Activated CD4-positive, alpha-beta T cell treated with anti-CD3 and anti-CD28 coated beads, Interleukin-2, amount 10 ng/mL, durations not matched to agents 24 days and 14 days (primary cell): ENCODE data around the gene C6orf163. TPM values are rescaled to one million over a fixed set of nuclear protein-coding genes. Genes with fewer than 3 reads are reported as not detected.
"Not testable (repeated sequence)": the region's sequence is repeated elsewhere in the genome, so short reads cannot be mapped to it uniquely, and the experiment has no call there.

ENCODE experiments used
- DNase-seq: peaks from one replicate; pipeline ENCODE4 v3.0.0; 2022
- H3K27ac Mint-ChIP-seq: one replicate; pipeline ENCODE4 v1.8.0; 2022; ENCODE audit warnings: mild to moderate bottlenecking, mixed read lengths
- H3K27me3 Mint-ChIP-seq: one replicate; pipeline ENCODE4 v1.8.0; 2022; ENCODE audit warnings: mixed read lengths
- H3K36me3 Mint-ChIP-seq: one replicate; pipeline ENCODE4 v1.8.0; 2022; ENCODE audit warnings: low read depth, mild to moderate bottlenecking, mixed read lengths
- H3K4me1 Mint-ChIP-seq: one replicate; pipeline ENCODE4 v1.8.0; 2021; ENCODE audit warnings: mixed read lengths
- H3K4me3 Mint-ChIP-seq: one replicate; pipeline ENCODE4 v1.8.0; 2022; ENCODE audit warnings: mild to moderate bottlenecking, moderate library complexity, mixed read lengths
- H3K9me3 Mint-ChIP-seq: one replicate; pipeline ENCODE4 v1.8.0; 2021; ENCODE audit warnings: mixed read lengths
- intact Hi-C: fragments of 100-400 bp; cut with micrococcal nuclease; formaldehyde crosslinking; loops from one replicate; pipeline ENCODE4 v1.15.1; 2023
- total RNA-seq: library from RNA; stranded (reverse); gene quantifications from 2 replicates; pipeline ENCODE4 v1.2.3, GENCODE V29; 2022

Gene C6orf163
- total RNA-seq: 1.3 and 1.9 TPM in 2 replicates

DNA sequence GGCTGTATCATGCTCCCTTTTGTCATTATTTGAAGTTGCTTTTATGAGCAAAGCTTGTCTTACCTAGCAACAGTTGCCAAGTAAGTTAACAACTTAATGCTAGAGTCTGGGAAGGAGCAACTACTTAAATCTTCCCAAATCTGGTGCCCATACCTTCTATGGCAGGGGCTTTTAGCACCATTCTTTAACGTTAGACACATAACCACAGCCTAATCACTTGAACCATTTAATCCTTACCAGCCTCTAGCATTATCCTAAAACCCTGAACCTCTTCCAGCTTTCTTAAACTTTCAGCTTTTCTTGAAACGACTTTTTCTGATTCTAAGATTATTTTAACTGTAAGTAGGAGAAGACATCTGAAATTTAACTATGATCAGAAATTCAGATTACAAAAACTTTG, at the start of gene C6orf163:
TSS of gene C6orf163 (plus strand) at position 83 of the 400 bp plus-strand sequence. CDS start at position 370, 287 bp downstream.
- no peaks in the 10 kb centered on the region for H3K4me1 Mint-ChIP-seq
- intact Hi-C loops: no loop called here
- no peak within 1 kb of the TSS for H3K4me3 Mint-ChIP-seq
- no peak for DNase-seq
- H3K9me3 Mint-ChIP-seq: no peaks in the 10 kb centered on the region
- H3K36me3 Mint-ChIP-seq: no peaks in the 10 kb centered on the region
- no peak within 1 kb of the TSS for H3K27ac Mint-ChIP-seq
- no peaks in the 10 kb centered on the region for H3K27me3 Mint-ChIP-seq

GRCh38 chr6:87297119-87297518, 47.5 kb upstream of the C6orf163 start:
- intact Hi-C loops: no loop called here
- H3K9me3 Mint-ChIP-seq: peaks cover 1% of the 10 kb centered on the region
- DNase-seq: no peak
- H3K27ac Mint-ChIP-seq: no peak overlapping the region
- no peaks in the 10 kb centered on the region for H3K36me3 Mint-ChIP-seq
- no peaks in the 10 kb centered on the region for H3K4me1 Mint-ChIP-seq
- no peak overlapping the region for H3K4me3 Mint-ChIP-seq
- H3K27me3 Mint-ChIP-seq: peaks cover 25% of the 10 kb centered on the region

DNA sequence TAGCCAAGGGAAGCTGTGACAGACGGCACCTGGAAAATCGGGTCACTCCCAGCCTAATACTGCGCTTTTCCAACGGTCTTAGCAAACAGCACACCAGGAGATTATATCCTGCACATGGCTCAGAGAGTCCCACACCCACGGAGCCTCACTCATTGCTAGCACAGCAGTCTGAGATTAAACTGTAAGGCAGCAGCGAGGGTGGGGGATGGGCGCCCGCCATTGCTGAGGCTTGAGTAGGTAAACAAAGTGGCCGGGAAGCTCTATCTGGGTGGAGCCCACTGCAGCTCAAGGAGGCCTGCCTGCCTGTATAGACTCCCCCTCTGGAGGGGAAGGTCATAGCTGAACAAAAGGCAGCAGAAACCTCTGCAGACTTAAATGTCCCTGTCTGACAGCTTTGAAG, 43.3 kb upstream of the C6orf163 start:
- not testable (repeated sequence) for DNase-seq, H3K36me3 Mint-ChIP-seq
- peaks cover 28% of the 10 kb centered on the region for H3K27me3 Mint-ChIP-seq

DNA sequence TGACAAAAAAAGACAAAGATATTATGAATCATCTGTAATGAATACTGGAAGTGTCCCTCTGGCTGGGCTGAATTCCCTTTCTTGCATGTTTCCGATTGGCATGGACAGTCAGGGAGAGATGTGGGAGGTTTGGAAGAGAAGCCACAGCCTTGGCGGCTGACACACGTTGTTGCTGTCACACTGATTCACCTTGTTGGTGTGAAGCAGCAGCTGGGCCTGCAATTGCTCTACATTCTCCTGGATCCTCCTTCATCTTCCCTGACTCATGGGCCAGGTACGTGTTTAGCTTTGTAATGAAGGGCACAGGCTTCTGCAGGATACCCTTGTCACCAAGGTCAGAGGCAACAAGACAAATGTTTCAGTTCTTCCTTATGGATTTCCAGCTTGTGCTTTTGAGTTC, 35.6 kb upstream of the C6orf163 start:
- Mint-ChIP-seq H3K9me3 (peaks cover 3% of the 10 kb centered on the region), H3K27ac (no peak overlapping the region), H3K4me1 (no peaks in the 10 kb centered on the region), H3K4me3 (no peak overlapping the region), H3K27me3 (peaks cover 18% of the 10 kb centered on the region), H3K36me3 (no peaks in the 10 kb centered on the region)
- DNase-seq: no peak
- intact Hi-C loops: no loop called here

More for the DNA sequence above, 43.3 kb upstream of the C6orf163 start:
- peaks cover 13% of the 10 kb centered on the region for H3K9me3 Mint-ChIP-seq
- H3K4me1 Mint-ChIP-seq, intact Hi-C loops, H3K4me3 Mint-ChIP-seq, H3K27ac Mint-ChIP-seq: not testable (repeated sequence)

DNA sequence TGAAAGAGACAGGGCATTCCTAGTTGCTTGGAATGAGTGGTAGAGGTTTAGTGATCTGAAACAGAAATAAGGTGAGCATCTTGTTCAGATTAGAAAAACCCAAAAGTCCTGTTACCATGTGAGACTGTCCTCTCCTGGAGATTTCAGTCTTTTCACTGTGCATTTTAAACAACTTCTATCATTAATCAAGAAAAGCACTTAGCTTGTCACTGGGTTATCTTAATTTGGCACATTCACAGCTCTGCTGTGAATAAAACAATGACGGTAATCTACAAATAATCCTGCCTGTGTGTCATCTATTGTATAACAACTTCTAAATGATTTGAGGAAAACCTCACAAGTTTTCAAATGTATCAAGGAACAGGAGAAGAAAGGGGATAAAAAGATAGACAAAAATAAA, 31.8 kb upstream of the C6orf163 start:
- Mint-ChIP-seq H3K27me3 (peaks cover 21% of the 10 kb centered on the region), H3K9me3 (no peaks in the 10 kb centered on the region), H3K27ac (no peak overlapping the region), H3K36me3 (no peaks in the 10 kb centered on the region), H3K4me3 (no peak overlapping the region), H3K4me1 (no peaks in the 10 kb centered on the region)
- DNase-seq: no peak
- intact Hi-C loops: no loop called here

DNA sequence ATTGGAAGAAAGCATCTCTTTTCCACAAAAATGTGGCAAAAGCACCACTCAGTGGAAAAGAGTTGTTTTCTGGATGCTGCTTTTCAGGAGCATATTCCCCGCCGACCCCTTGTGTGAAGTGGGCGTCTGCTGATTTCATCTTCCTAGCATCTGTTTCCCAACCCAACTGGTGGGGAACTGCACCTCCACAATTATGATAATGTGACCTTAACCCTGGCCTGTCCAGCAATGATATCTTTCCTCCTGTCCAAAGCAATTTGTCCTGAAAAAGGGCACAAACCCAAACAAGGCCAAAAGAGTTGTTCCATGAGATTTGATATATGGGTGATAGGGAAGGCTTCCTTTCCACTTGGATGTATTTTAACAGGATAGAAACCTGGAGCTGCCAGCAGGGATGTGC, 29.5 kb upstream of the C6orf163 start:
- no peaks in the 10 kb centered on the region for H3K36me3 Mint-ChIP-seq
- peaks cover 27% of the 10 kb centered on the region for H3K27me3 Mint-ChIP-seq
- DNase-seq: no peak
- no peak overlapping the region for H3K4me3 Mint-ChIP-seq
- H3K4me1 Mint-ChIP-seq: no peaks in the 10 kb centered on the region
- no peak overlapping the region for H3K27ac Mint-ChIP-seq
- intact Hi-C loops: no loop called here
- no peaks in the 10 kb centered on the region for H3K9me3 Mint-ChIP-seq

DNA sequence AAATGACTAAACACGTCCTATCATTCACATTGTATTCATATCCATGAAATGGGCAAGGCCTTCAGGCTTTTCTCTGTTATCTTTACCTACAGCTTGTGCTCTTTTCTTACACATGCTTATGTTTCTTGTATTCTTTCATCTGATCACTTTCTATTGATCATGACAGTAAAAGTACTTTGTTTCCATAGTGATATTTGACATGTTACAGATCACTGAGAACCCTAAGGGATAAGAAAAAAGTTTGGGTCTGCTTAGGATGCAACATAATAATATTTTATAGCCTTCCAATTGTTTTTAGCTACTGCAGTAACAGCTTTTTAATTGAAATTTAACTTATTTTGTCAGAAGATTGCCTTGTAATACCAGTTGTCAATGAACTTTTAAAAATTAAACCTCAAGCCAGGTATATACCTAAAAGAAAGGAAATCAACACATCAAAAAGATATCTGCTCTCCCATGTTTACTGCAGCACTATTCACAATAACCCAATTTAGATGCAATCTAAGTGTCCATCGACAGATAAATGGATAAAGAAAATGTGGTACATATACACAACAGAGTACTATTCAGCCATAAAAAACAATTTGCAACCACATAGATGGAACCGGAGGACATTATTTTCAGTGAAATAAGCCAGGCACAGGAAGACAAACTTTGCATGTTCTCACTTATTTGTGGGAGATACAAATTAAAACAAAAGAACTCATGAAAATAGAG, 25.2 kb upstream of the C6orf163 start:
- intact Hi-C loops: no loop called here
- no peak overlapping the region for H3K27ac Mint-ChIP-seq
- H3K27me3 Mint-ChIP-seq: peaks cover 13% of the 10 kb centered on the region
- DNase-seq: no peak
- H3K4me3 Mint-ChIP-seq: no peak overlapping the region
- no peaks in the 10 kb centered on the region for H3K36me3 Mint-ChIP-seq
- H3K4me1 Mint-ChIP-seq: peaks cover 10% of the 10 kb centered on the region
- peaks cover 8% of the 10 kb centered on the region for H3K9me3 Mint-ChIP-seq

- peaks cover 8% of the 10 kb centered on the region for H3K27me3 Mint-ChIP-seq
- H3K36me3 Mint-ChIP-seq: peaks cover 2% of the 10 kb centered on the region
- peaks cover 11% of the 10 kb centered on the region for H3K9me3 Mint-ChIP-seq
- peak within 1 kb of the TSS; percentile 99 for H3K4me3 Mint-ChIP-seq
- intact Hi-C loops: loop anchor here (1.0 to 10.0 kb wide), 6 partner anchors 86 to 1642 kb away; partner anchors contain the start of genes AKIRIN2, ORC3, RNGTT and SLC35A1
- H3K27ac Mint-ChIP-seq: peak within 1 kb of the TSS; percentile 91
- DNase-seq: peak; percentile 97
- peaks cover 11% of the 10 kb centered on the region for H3K4me1 Mint-ChIP-seq
Measured at GRCh38 chr6:87322304-87323212, 22.1 kb upstream of the C6orf163 start, which contains the start of gene SMIM8. Gene SMIM8 (plus strand): TSS chr6:87322588. CDS start chr6:87337032, 14,444 bp downstream.

GRCh38 chr6:87323880-87324279, 20.7 kb upstream of the C6orf163 start:
- H3K36me3 Mint-ChIP-seq, DNase-seq, H3K27ac Mint-ChIP-seq, H3K27me3 Mint-ChIP-seq, H3K4me3 Mint-ChIP-seq: not testable (repeated sequence)
- intact Hi-C loops: loop anchor here (2.0 to 10.0 kb wide), 4 partner anchors 85 to 1641 kb away; partner anchors contain the start of genes AKIRIN2, ORC3 and RNGTT
- H3K9me3 Mint-ChIP-seq: peaks cover 11% of the 10 kb centered on the region
- H3K4me1 Mint-ChIP-seq: peaks cover 11% of the 10 kb centered on the region

- Mint-ChIP-seq H3K4me3 (no peak overlapping the region), H3K4me1 (peaks cover 14% of the 10 kb centered on the region), H3K9me3 (peaks cover 6% of the 10 kb centered on the region), H3K27ac (no peak overlapping the region), H3K36me3 (peaks cover 8% of the 10 kb centered on the region), H3K27me3 (no peaks in the 10 kb centered on the region)
- intact Hi-C loops: no loop called here
- DNase-seq: no peak
Measured at GRCh38 chr6:87330961-87331360, 13.7 kb upstream of the C6orf163 start.

- no peak for DNase-seq
- no peaks in the 10 kb centered on the region for H3K27me3 Mint-ChIP-seq
- H3K4me1 Mint-ChIP-seq: peaks cover 14% of the 10 kb centered on the region
- peaks cover 3% of the 10 kb centered on the region for H3K9me3 Mint-ChIP-seq
- H3K27ac Mint-ChIP-seq: no peak overlapping the region
- intact Hi-C loops: no loop called here
- H3K36me3 Mint-ChIP-seq: peaks cover 7% of the 10 kb centered on the region
- H3K4me3 Mint-ChIP-seq: no peak overlapping the region
Measured at GRCh38 chr6:87333033-87333432, 11.6 kb upstream of the C6orf163 start.

GRCh38 chr6:87333591-87334181, 10.9 kb upstream of the C6orf163 start:
- H3K36me3 Mint-ChIP-seq: peaks cover 7% of the 10 kb centered on the region
- peaks cover 3% of the 10 kb centered on the region for H3K9me3 Mint-ChIP-seq
- no peaks in the 10 kb centered on the region for H3K27me3 Mint-ChIP-seq
- H3K4me1 Mint-ChIP-seq: peaks cover 14% of the 10 kb centered on the region
- H3K27ac Mint-ChIP-seq: peak overlapping the region; percentile 8
- no peak overlapping the region for H3K4me3 Mint-ChIP-seq
- DNase-seq: peak; percentile 64
- intact Hi-C loops: no loop called here

DNA sequence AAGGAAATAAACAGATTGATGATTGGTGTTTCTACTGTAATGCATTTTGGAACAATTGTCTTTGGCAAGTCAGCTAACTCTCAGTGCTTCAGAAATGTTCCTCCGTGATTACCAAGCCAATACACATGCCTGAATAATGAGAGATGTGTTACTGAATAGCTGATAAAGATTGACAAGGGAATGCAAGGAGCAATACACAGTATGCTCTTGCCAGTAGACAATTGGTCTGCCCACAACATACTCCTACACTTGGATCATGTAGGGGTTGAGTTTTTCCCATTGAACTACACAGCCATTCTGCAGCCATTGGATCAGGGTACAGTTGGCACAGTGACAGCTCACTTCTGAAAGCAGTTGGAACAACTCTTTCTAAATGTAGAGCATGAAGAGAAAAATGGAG, 9.9 kb upstream of the C6orf163 start:
- H3K36me3 Mint-ChIP-seq: peaks cover 3% of the 10 kb centered on the region
- peaks cover 3% of the 10 kb centered on the region for H3K9me3 Mint-ChIP-seq
- DNase-seq: no peak
- H3K4me3 Mint-ChIP-seq: no peak overlapping the region
- H3K4me1 Mint-ChIP-seq: peaks cover 14% of the 10 kb centered on the region
- H3K27ac Mint-ChIP-seq: no peak overlapping the region
- H3K27me3 Mint-ChIP-seq: no peaks in the 10 kb centered on the region
- intact Hi-C loops: no loop called here
